Activated CD4-positive, alpha-beta T cell treated with anti-CD3 and anti-CD28 coated beads, Interleukin-2, amount 10 ng/mL, durations not matched to agents 7 days and 5 days (primary cell): ENCODE measurements around the gene SLC30A2. TPM values are rescaled to one million over a fixed set of nuclear protein-coding genes. Genes with fewer than 3 reads are reported as not detected.

ENCODE experiments used
- CTCF ChIA-PET: fragments of 350-600 bp; sonication (Branson Sonifier 250); formaldehyde crosslinking; loops from one replicate; lab custom pipeline; 2021; ENCODE audit warnings: antibody characterized with exemption; lab: Charles Lee
- POLR2A ChIA-PET: fragments of 350-600 bp; sonication (Branson Sonifier 250); formaldehyde crosslinking; loops from one replicate; lab custom pipeline; 2021; ENCODE audit warnings: antibody characterized with exemption; lab: Charles Lee
- DNase-seq: peaks from one replicate; pipeline ENCODE4 v3.0.0-alpha.2; 2020
- H3K27ac Mint-ChIP-seq: one replicate; pipeline ENCODE4 v1.8.0; 2021; ENCODE audit warnings: mild to moderate bottlenecking, moderate library complexity, mixed read lengths
- H3K27me3 Mint-ChIP-seq: one replicate; pipeline ENCODE4 v1.8.0; 2021; ENCODE audit warnings: mixed read lengths
- H3K36me3 Mint-ChIP-seq: one replicate; pipeline ENCODE4 v1.8.0; 2021; ENCODE audit warnings: low read depth, mixed read lengths
- H3K4me1 Mint-ChIP-seq: one replicate; pipeline ENCODE4 v1.8.0; 2021; ENCODE audit warnings: mixed read lengths
- H3K4me3 Mint-ChIP-seq: one replicate; pipeline ENCODE4 v1.8.0; 2021; ENCODE audit warnings: mild to moderate bottlenecking, moderate library complexity, mixed read lengths
- H3K9me3 Mint-ChIP-seq: one replicate; pipeline ENCODE4 v1.8.0; 2021; ENCODE audit warnings: mixed read lengths
- total RNA-seq, 2 experiments: library from RNA; stranded (reverse); gene quantifications; one replicate each; pipeline ENCODE4 v1.2.3, GENCODE V29; 2021

The SLC30A2 gene
- total RNA-seq, 2 experiments from 2014 or later = not detected

GRCh38 chr1:26066160-26066559, 20.2 kb upstream of the SLC30A2 start:
- POLR2A ChIA-PET = no interaction called here
- no peaks in the 10 kb centered on the region for H3K9me3 Mint-ChIP-seq
- DNase-seq = no peak
- H3K4me1 Mint-ChIP-seq = no peaks in the 10 kb centered on the region
- H3K27me3 Mint-ChIP-seq = peaks cover 20% of the 10 kb centered on the region
- H3K36me3 Mint-ChIP-seq = no peaks in the 10 kb centered on the region
- no peak overlapping the region for H3K4me3 Mint-ChIP-seq
- no peak overlapping the region for H3K27ac Mint-ChIP-seq
- CTCF ChIA-PET = interaction anchor here (0.6 to 1.8 kb wide), 7 partner anchors 12 to 715 kb away, joined by 3 to 5 read pairs (median 3); partner anchors contain the start of gene ZNF593

- Mint-ChIP-seq H3K9me3 (no peaks in the 10 kb centered on the region), H3K27me3 (peaks cover 16% of the 10 kb centered on the region), H3K4me1 (no peaks in the 10 kb centered on the region), H3K36me3 (no peaks in the 10 kb centered on the region), H3K4me3 (no peak overlapping the region), H3K27ac (no peak overlapping the region)
- POLR2A ChIA-PET = no interaction called here
- CTCF ChIA-PET = interaction anchor here (1.2 to 1.8 kb wide), 4 partner anchors 11 to 105 kb away, joined by 4 to 6 read pairs (median 4); partner anchors contain the start of gene ZNF593
- DNase-seq = no peak
Observed at GRCh38 chr1:26064553-26064952, 18.6 kb upstream of the SLC30A2 start.

GRCh38 chr1:26060832-26061574, 15.1 kb upstream of the SLC30A2 start:
- ChIA-PET CTCF (interaction anchor here (1.6 kb wide), 1 partner anchor 34 kb away, joined by 3 read pairs; no protein-coding TSS in a partner anchor), POLR2A (no interaction called here)
- Mint-ChIP-seq H3K36me3 (no peaks in the 10 kb centered on the region), H3K27me3 (peaks cover 20% of the 10 kb centered on the region), H3K4me3 (no peak overlapping the region), H3K27ac (no peak overlapping the region), H3K4me1 (no peaks in the 10 kb centered on the region), H3K9me3 (no peaks in the 10 kb centered on the region)
- DNase-seq = no peak

- POLR2A ChIA-PET = no interaction called here
Observed at GRCh38 chr1:26059906-26060305, 14.0 kb upstream of the SLC30A2 start.

GRCh38 chr1:26058052-26058595, 12.2 kb upstream of the SLC30A2 start:
- ChIA-PET POLR2A (no interaction called here), CTCF (interaction anchor here (0.6 to 2.1 kb wide), 8 partner anchors 10 to 191 kb away, joined by 3 to 8 read pairs (median 3); no protein-coding TSS in a partner anchor)
- Mint-ChIP-seq H3K9me3 (no peaks in the 10 kb centered on the region), H3K36me3 (no peaks in the 10 kb centered on the region), H3K4me1 (no peaks in the 10 kb centered on the region), H3K4me3 (no peak overlapping the region), H3K27me3 (peaks cover 38% of the 10 kb centered on the region), H3K27ac (no peak overlapping the region)
- DNase-seq = no peak

More at GRCh38 chr1:26059906-26060305, 14.0 kb upstream of the SLC30A2 start:
- no peaks in the 10 kb centered on the region for H3K4me1 Mint-ChIP-seq
- H3K27ac Mint-ChIP-seq = no peak overlapping the region
- CTCF ChIA-PET = no interaction called here
- H3K9me3 Mint-ChIP-seq = no peaks in the 10 kb centered on the region
- peaks cover 27% of the 10 kb centered on the region for H3K27me3 Mint-ChIP-seq
- H3K4me3 Mint-ChIP-seq = no peak overlapping the region
- DNase-seq = no peak
- H3K36me3 Mint-ChIP-seq = no peaks in the 10 kb centered on the region

- ChIA-PET CTCF (no interaction called here), POLR2A (no interaction called here)
- H3K4me1 Mint-ChIP-seq = no peaks in the 10 kb centered on the region
- H3K27ac Mint-ChIP-seq = no peak overlapping the region
- H3K36me3 Mint-ChIP-seq = no peaks in the 10 kb centered on the region
- H3K9me3 Mint-ChIP-seq = no peaks in the 10 kb centered on the region
- peaks cover 34% of the 10 kb centered on the region for H3K27me3 Mint-ChIP-seq
- no peak for DNase-seq
- H3K4me3 Mint-ChIP-seq = no peak overlapping the region
Observed at GRCh38 chr1:26057189-26057588, 11.3 kb upstream of the SLC30A2 start.

- Mint-ChIP-seq H3K27me3 (peaks cover 44% of the 10 kb centered on the region), H3K4me1 (peaks cover 7% of the 10 kb centered on the region), H3K27ac (no peak overlapping the region), H3K9me3 (no peaks in the 10 kb centered on the region), H3K4me3 (no peak overlapping the region), H3K36me3 (no peaks in the 10 kb centered on the region)
- ChIA-PET CTCF (interaction anchor here (0.7 to 1.0 kb wide), 2 partner anchors 19 to 28 kb away, joined by 3 read pairs; no protein-coding TSS in a partner anchor), POLR2A (no interaction called here)
- DNase-seq = no peak
Observed at GRCh38 chr1:26055041-26055440, 9.1 kb upstream of the SLC30A2 start.

GRCh38 chr1:26053718-26054560, 8.0 kb upstream of the SLC30A2 start:
- POLR2A ChIA-PET = no interaction called here
- Mint-ChIP-seq H3K4me3 (no peak overlapping the region), H3K27ac (no peak overlapping the region), H3K9me3 (no peaks in the 10 kb centered on the region), H3K4me1 (peaks cover 7% of the 10 kb centered on the region), H3K27me3 (peaks cover 51% of the 10 kb centered on the region), H3K36me3 (no peaks in the 10 kb centered on the region)
- CTCF ChIA-PET = interaction anchor here (0.6 to 1.1 kb wide), 5 partner anchors 10 to 522 kb away, joined by 3 to 6 read pairs (median 3); no protein-coding TSS in a partner anchor
- no peak for DNase-seq

- no peak for DNase-seq
- Mint-ChIP-seq H3K36me3 (no peaks in the 10 kb centered on the region), H3K27ac (no peak overlapping the region), H3K27me3 (peaks cover 65% of the 10 kb centered on the region), H3K4me1 (peaks cover 7% of the 10 kb centered on the region), H3K9me3 (no peaks in the 10 kb centered on the region), H3K4me3 (no peak overlapping the region)
- POLR2A ChIA-PET = no interaction called here
- CTCF ChIA-PET = no interaction called here
Observed at GRCh38 chr1:26050248-26050640, 4.3 kb upstream of the SLC30A2 start.

GRCh38 chr1:26049531-26050247, 3.8 kb upstream of the SLC30A2 start:
- Mint-ChIP-seq H3K27me3 (peaks cover 67% of the 10 kb centered on the region), H3K27ac (no peak overlapping the region), H3K4me1 (peaks cover 9% of the 10 kb centered on the region), H3K36me3 (no peaks in the 10 kb centered on the region), H3K4me3 (no peak overlapping the region), H3K9me3 (no peaks in the 10 kb centered on the region)
- no peak for DNase-seq
- CTCF ChIA-PET = interaction anchor here (0.8 kb wide), 1 partner anchor 45 kb away, joined by 5 read pairs; no protein-coding TSS in a partner anchor
- POLR2A ChIA-PET = no interaction called here

- ChIA-PET CTCF (interaction anchor here (0.7 to 1.3 kb wide), 3 partner anchors 11 to 152 kb away, joined by 3 to 6 read pairs (median 5); no protein-coding TSS in a partner anchor), POLR2A (no interaction called here)
- peaks cover 9% of the 10 kb centered on the region for H3K4me1 Mint-ChIP-seq
- peaks cover 73% of the 10 kb centered on the region for H3K27me3 Mint-ChIP-seq
- H3K9me3 Mint-ChIP-seq = no peaks in the 10 kb centered on the region
- H3K36me3 Mint-ChIP-seq = no peaks in the 10 kb centered on the region
- H3K27ac Mint-ChIP-seq = no peak overlapping the region
- no peak for DNase-seq
- no peak overlapping the region for H3K4me3 Mint-ChIP-seq
Observed at GRCh38 chr1:26047278-26047874, 1.5 kb upstream of the SLC30A2 start.
